ENCODE measurements around the gene TMEM178B. TPM values are rescaled to one million over a fixed set of nuclear protein-coding genes. Genes with fewer than 3 reads are reported as not detected.

TMEM178B gene
- polyA plus RNA-seq, 1 donor from 2014 or later, result 40.7 TPM

DNA sequence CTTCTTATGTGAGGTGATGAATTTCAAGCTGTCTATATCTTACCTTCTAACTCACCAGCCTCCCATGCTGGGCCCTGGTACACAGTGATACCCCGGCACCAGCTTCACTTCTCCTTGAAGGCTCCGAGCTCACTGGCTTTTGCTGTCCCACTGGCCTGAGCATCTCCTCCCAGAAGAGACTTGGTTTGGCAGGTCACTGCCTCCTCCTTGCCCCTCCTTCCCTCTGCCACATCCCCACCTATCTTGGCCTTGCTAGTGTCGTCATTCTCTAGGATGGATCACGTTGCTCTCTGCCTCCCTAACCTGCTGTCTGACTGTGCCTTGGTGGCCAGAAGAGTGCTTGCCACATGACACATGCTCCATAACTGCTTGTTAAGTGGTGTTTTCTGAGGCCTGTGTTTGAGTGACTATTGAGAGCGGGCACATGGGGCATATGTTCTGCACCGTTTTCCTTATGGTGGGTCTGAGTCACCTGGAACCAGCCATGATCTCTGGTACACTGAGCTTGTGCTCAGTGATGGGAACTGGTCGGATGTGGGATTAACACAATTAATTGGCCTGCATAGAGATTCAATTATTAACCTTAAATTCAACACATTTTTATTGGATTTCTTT, 86.5 kb downstream of the TMEM178B start:
- H2AFZ ChIP-seq (ENCODE audit: low read depth, low read length), result no peak overlapping the region
- H3K36me3 ChIP-seq (ENCODE audit: insufficient read depth, low read length), result no peaks in the 10 kb centered on the region
- no peaks in the 10 kb centered on the region for H3F3A ChIP-seq (ENCODE audit: insufficient read depth, low read length, poor library complexity, severe bottlenecking)
- no peaks in the 10 kb centered on the region for H3K27me3 ChIP-seq (ENCODE audit: insufficient read depth, low read depth, low read length)
- no peak overlapping the region for H3K27ac ChIP-seq (ENCODE audit: low read length)
- no peaks in the 10 kb centered on the region for H4K20me1 ChIP-seq (ENCODE audit: insufficient read depth)
- H3K79me2 ChIP-seq (replicated peaks; ENCODE audit: insufficient read depth, low read length), result peaks cover 7% of the 10 kb centered on the region
- no peak overlapping the region for H3K4me3 ChIP-seq (ENCODE audit: low read length)
- H3K9me3 ChIP-seq (ENCODE audit: low read length), result no peaks in the 10 kb centered on the region
- no peak overlapping the region for H3K9ac ChIP-seq (ENCODE audit: low read length)
- no peak overlapping the region for H3K4me2 ChIP-seq (ENCODE audit: low read length)
- H3K9me2 ChIP-seq (ENCODE audit: insufficient read depth, low read length), result no peaks in the 10 kb centered on the region
- TF ChIP-seq, protein P1, sequence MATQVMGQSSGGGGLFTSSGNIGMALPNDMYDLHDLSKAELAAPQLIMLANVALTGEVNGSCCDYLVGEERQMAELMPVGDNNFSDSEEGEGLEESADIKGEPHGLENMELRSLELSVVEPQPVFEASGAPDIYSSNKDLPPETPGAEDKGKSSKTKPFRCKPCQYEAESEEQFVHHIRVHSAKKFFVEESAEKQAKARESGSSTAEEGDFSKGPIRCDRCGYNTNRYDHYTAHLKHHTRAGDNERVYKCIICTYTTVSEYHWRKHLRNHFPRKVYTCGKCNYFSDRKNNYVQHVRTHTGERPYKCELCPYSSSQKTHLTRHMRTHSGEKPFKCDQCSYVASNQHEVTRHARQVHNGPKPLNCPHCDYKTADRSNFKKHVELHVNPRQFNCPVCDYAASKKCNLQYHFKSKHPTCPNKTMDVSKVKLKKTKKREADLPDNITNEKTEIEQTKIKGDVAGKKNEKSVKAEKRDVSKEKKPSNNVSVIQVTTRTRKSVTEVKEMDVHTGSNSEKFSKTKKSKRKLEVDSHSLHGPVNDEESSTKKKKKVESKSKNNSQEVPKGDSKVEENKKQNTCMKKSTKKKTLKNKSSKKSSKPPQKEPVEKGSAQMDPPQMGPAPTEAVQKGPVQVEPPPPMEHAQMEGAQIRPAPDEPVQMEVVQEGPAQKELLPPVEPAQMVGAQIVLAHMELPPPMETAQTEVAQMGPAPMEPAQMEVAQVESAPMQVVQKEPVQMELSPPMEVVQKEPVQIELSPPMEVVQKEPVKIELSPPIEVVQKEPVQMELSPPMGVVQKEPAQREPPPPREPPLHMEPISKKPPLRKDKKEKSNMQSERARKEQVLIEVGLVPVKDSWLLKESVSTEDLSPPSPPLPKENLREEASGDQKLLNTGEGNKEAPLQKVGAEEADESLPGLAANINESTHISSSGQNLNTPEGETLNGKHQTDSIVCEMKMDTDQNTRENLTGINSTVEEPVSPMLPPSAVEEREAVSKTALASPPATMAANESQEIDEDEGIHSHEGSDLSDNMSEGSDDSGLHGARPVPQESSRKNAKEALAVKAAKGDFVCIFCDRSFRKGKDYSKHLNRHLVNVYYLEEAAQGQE (IDR thresholded peaks at IDR 0.05; ENCODE audit: borderline replicate concordance), result no peak
- TF ChIP-seq EP300 (conservative IDR thresholded peaks at IDR 0.05; ENCODE audit: poor library complexity, severe bottlenecking), result no peak

DNA sequence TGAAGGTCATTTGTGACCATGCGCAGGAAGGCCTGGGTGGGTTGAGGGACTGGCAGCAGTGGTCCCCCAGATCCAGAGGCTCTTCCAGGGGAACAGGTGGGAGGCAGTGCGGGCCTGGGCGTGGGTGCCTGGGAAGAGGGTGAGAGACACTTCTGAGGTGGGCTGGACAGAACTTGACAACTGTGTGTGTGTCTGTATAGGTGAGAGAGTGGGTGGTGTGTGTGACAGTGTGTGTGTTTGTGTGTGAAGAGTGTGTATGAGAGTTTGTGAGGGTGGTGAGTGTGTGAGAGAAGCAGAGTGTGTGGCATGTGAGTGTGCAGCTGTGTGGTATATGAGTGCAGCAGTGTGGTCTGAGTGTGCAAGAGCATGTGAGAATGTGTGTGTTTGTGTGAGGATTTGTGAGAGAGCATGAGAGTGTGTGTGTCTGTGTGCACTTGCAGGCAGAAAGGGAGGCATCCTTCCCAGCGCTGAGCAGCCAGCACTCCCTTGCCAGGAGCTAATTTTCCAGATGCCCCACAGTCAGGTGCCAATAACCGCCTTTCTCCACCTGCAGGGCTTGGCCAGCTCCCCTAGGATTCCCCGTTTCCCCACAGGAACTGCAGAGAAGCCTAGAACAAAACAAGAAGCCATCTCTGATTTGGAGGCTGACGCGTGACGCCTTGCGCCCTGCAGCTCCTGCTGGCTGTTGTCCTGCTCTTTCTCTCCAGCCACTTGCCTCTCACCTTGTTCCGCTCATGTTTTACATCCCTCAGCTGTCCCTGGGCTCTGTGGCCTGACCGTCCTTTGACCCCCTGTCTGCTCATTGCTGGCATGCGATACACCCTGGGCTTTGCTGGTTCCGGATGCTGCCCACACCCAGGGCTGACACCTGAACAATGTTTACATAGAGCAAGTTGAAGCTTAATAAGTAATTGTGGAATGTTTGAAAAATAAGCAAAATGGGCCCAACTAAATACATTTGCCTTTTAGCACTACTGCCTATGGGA, 88.0 kb downstream of the TMEM178B start:
- TF ChIP-seq MXI1 (conservative IDR thresholded peaks at IDR 0.05; ENCODE audit: poor library complexity, severe bottlenecking) (no peak), TAF1 (IDR thresholded peaks at IDR 0.05; ENCODE audit: low read depth) (no peak), EP300 (conservative IDR thresholded peaks at IDR 0.05; ENCODE audit: poor library complexity, severe bottlenecking) (no peak), SMC3 (conservative IDR thresholded peaks at IDR 0.05; ENCODE audit: poor library complexity) (no peak), RAD21 (conservative IDR thresholded peaks at IDR 0.05) (no peak), EZH2 (IDR thresholded peaks at IDR 0.05; ENCODE audit: borderline replicate concordance, insufficient read depth, low read length, poor library complexity, severe bottlenecking) (no peak), POLR2AphosphoS5 (IDR thresholded peaks at IDR 0.05) (no peak)
- TF ChIP-seq, protein P2, sequence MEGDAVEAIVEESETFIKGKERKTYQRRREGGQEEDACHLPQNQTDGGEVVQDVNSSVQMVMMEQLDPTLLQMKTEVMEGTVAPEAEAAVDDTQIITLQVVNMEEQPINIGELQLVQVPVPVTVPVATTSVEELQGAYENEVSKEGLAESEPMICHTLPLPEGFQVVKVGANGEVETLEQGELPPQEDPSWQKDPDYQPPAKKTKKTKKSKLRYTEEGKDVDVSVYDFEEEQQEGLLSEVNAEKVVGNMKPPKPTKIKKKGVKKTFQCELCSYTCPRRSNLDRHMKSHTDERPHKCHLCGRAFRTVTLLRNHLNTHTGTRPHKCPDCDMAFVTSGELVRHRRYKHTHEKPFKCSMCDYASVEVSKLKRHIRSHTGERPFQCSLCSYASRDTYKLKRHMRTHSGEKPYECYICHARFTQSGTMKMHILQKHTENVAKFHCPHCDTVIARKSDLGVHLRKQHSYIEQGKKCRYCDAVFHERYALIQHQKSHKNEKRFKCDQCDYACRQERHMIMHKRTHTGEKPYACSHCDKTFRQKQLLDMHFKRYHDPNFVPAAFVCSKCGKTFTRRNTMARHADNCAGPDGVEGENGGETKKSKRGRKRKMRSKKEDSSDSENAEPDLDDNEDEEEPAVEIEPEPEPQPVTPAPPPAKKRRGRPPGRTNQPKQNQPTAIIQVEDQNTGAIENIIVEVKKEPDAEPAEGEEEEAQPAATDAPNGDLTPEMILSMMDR (IDR thresholded peaks at IDR 0.05; ENCODE audit: poor library complexity, severe bottlenecking), result no peak
- TF ChIP-seq, protein P1 (IDR thresholded peaks at IDR 0.05; ENCODE audit: borderline replicate concordance), result no peak
- Histone ChIP-seq H3K9me2 (ENCODE audit: insufficient read depth, low read length) (no peaks in the 10 kb centered on the region), H3K27me3 (ENCODE audit: insufficient read depth, low read depth, low read length) (no peaks in the 10 kb centered on the region), H3K9ac (ENCODE audit: low read length) (no peak overlapping the region), H3F3A (ENCODE audit: insufficient read depth, low read length, poor library complexity, severe bottlenecking) (no peaks in the 10 kb centered on the region), H2AFZ (ENCODE audit: low read depth, low read length) (no peak overlapping the region), H3K4me2 (ENCODE audit: low read length) (no peak overlapping the region), H3K9me3 (ENCODE audit: low read length) (no peaks in the 10 kb centered on the region), H4K20me1 (ENCODE audit: insufficient read depth) (no peaks in the 10 kb centered on the region), H3K4me3 (ENCODE audit: low read length) (no peak overlapping the region), H3K27ac (ENCODE audit: low read length) (no peak overlapping the region), H3K79me2 (replicated peaks; ENCODE audit: insufficient read depth, low read length) (peaks cover 3% of the 10 kb centered on the region), H3K36me3 (ENCODE audit: insufficient read depth, low read length) (no peaks in the 10 kb centered on the region)

Data from neural cell (in vitro differentiated cells).